ENCODE results near the gene NMNAT1.

DNA sequence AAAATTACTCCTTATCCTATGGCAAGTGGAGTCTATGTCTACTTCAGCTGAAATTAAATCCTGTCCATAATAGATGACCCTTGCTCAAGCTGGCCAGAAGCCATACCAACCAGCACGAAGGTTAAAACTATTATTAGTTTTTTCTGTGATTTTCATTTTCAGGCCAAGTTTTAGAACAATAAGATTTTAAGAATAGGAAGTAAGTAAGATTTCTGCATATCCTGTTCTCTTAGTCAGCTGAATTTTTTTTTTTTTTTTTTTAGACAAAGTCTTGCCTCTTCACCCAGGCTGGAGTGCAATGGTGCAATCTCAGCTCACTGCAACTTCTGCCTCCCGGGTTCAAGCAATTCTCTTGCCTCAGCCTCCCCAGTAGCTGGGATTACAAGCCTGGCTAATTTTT is 47.7 kb downstream of the NMNAT1 start:
- TF ChIP-seq CTCF (IDR thresholded peaks at IDR 0.05) (no peak), ZBTB21 (CRISPR knock-in tag; IDR thresholded peaks at IDR 0.05; ENCODE audit: borderline replicate concordance) (no peak), PRDM15 (CRISPR knock-in tag; IDR thresholded peaks at IDR 0.05) (no peak), AFF4 (CRISPR knock-in tag; IDR thresholded peaks at IDR 0.05; ENCODE audit: borderline replicate concordance) (no peak)
- TF ChIP-seq, protein P1, sequence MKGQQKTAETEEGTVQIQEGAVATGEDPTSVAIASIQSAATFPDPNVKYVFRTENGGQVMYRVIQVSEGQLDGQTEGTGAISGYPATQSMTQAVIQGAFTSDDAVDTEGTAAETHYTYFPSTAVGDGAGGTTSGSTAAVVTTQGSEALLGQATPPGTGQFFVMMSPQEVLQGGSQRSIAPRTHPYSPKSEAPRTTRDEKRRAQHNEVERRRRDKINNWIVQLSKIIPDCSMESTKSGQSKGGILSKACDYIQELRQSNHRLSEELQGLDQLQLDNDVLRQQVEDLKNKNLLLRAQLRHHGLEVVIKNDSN (CRISPR knock-in tag; IDR thresholded peaks at IDR 0.05) = no peak
- TF ChIP-seq, protein P2, sequence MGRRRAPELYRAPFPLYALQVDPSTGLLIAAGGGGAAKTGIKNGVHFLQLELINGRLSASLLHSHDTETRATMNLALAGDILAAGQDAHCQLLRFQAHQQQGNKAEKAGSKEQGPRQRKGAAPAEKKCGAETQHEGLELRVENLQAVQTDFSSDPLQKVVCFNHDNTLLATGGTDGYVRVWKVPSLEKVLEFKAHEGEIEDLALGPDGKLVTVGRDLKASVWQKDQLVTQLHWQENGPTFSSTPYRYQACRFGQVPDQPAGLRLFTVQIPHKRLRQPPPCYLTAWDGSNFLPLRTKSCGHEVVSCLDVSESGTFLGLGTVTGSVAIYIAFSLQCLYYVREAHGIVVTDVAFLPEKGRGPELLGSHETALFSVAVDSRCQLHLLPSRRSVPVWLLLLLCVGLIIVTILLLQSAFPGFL (CRISPR knock-in tag; IDR thresholded peaks at IDR 0.05; ENCODE audit: borderline replicate concordance) = no peak

All from WTC11 (cell line).